Esophagus muscularis mucosa (tissue), 3 donors: ENCODE data around the gene ARMC9.

ENCODE experiments used
- CTCF ChIP-seq, 3 experiments: fragments of 200-600 bp in 2 of 3; fragments of 450-650 bp in 1 of 3; sonication (generic) in 2 of 3; IDR thresholded peaks; one replicate each; pipeline ENCODE4 v1.5.1; 2017 to 2019; ENCODE audit warnings: antibody characterized with exemption in 3 of 3, mild to moderate bottlenecking in 2 of 3, moderate library complexity in 1 of 3
- POLR2A ChIP-seq: fragments of 450-650 bp; IDR thresholded peaks from one replicate; pipeline ENCODE4 v1.6.1; 2017; ENCODE audit warnings: antibody characterized with exemption, moderate library complexity, mild to moderate bottlenecking, low read depth
- POLR2AphosphoS5 ChIP-seq, 2 donors: sonication (generic); formaldehyde crosslinking; IDR thresholded peaks; one replicate each; pipeline ENCODE4 v1.6.1; 2017; ENCODE audit warnings: antibody characterized with exemption in 2 of 2

- TF ChIP-seq CTCF (IDR thresholded peaks at IDR 0.05) (no peak), POLR2A (no peak), POLR2AphosphoS5 (IDR thresholded peaks at IDR 0.05) (no peak)
Measured at GRCh38 chr2:231321021-231321420, 122.6 kb downstream of the ARMC9 start.
